IPS-15b (cell line): ENCODE measurements around the gene GRIN2C.

Experiments
- H3K27me3 ChIP-seq: one replicate; pipeline ENCODE4 v1.6.1; 2013; ENCODE audit warnings: low read length; ENCODE audit not compliant: control insufficient read depth, insufficient read depth
- H3K36me3 ChIP-seq: one replicate; pipeline ENCODE4 v1.6.1; 2013; ENCODE audit warnings: low read length; ENCODE audit not compliant: control insufficient read depth, insufficient read depth
- H3K4me1 ChIP-seq: one replicate; pipeline ENCODE4 v1.6.1; 2013; ENCODE audit warnings: mild to moderate bottlenecking, low read length; ENCODE audit not compliant: control insufficient read depth, insufficient read depth
- H3K4me3 ChIP-seq: one replicate; pipeline ENCODE4 v1.5.1; 2013; ENCODE audit warnings: low read depth, low read length
- H3K9ac ChIP-seq: one replicate; pipeline ENCODE4 v1.6.1; 2013; ENCODE audit warnings: low read depth, mild to moderate bottlenecking, low read length
- H3K9me3 ChIP-seq: one replicate; pipeline ENCODE4 v1.6.1; 2013; ENCODE audit warnings: mild to moderate bottlenecking, low read length; ENCODE audit not compliant: control insufficient read depth, insufficient read depth

Gene GRIN2C

DNA sequence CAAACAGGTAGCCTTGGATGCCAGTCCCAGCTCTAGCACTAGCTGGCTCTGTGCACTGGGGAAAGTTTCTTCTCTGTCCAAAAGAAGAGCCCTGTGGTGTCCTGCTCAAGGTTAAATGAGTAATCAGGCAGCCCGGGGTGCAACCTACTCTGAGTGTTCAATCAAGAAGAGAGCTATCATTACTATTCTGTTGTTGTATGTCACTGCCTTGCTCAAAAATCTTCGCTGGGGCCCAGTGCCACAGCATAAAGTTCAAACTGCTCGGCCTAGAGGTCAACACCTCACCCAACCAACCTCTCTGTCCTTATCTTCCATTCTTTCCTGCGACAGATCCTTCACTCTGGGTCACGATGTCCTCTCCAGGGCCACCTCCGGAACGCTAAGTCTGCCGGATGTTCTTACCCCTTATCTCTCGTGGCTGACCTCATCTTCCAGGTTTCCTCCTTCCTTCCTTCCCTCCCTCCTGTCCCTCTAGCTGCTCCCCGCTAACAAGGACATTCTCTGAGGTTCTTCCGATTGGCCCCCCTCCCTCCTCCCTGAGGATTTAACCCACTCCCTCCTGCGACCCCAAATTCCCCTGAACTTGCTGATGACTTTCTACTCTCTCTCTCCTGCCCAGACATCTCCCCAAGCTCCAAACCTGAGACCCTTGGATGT is 8.7 kb upstream of the GRIN2C start:
- Histone ChIP-seq H3K4me1 (no peaks in the 10 kb centered on the region), H3K9ac (no peak overlapping the region)

DNA sequence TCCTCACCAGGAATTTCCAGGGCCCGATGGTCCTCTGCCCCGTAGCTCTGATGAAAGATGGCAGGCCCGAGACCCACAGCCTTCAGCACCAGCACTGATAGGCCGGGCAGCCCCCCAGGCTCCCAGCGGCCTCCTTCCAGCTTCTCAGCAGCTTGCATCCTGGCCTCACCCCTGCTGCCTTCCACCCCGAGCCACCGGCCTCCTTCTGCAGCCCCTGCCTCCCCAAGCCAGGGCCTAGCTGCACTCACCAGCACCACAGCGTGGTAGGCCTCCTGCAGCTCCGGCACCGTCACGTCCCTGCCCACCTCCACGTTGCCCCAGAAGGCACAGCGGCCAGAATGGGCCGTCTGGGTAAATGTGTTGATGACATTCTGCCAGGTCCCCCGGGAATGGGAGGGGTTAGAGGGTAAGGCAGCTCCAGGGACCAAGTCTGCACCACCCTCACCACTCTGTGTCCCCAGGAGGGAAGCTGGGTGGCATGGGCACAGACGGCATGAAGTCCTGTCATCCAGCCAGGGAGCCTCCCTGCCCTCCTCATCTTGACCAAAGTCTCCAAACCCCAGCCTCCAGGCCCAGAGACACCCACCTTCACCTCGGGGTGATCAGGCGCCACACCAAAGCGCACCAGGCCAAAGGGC is 6.6 kb upstream of the GRIN2C start:
- Histone ChIP-seq H3K4me3 (no peak overlapping the region), H3K27me3 (peaks cover 5% of the 10 kb centered on the region), H3K9me3 (no peaks in the 10 kb centered on the region), H3K4me1 (no peaks in the 10 kb centered on the region), H3K9ac (no peak overlapping the region), H3K36me3 (peaks cover 17% of the 10 kb centered on the region)

More for the DNA sequence above, 8.7 kb upstream of the GRIN2C start:
- Histone ChIP-seq H3K27me3 (peaks cover 6% of the 10 kb centered on the region), H3K36me3 (peaks cover 19% of the 10 kb centered on the region), H3K9me3 (no peaks in the 10 kb centered on the region), H3K4me3 (no peak overlapping the region)

DNA sequence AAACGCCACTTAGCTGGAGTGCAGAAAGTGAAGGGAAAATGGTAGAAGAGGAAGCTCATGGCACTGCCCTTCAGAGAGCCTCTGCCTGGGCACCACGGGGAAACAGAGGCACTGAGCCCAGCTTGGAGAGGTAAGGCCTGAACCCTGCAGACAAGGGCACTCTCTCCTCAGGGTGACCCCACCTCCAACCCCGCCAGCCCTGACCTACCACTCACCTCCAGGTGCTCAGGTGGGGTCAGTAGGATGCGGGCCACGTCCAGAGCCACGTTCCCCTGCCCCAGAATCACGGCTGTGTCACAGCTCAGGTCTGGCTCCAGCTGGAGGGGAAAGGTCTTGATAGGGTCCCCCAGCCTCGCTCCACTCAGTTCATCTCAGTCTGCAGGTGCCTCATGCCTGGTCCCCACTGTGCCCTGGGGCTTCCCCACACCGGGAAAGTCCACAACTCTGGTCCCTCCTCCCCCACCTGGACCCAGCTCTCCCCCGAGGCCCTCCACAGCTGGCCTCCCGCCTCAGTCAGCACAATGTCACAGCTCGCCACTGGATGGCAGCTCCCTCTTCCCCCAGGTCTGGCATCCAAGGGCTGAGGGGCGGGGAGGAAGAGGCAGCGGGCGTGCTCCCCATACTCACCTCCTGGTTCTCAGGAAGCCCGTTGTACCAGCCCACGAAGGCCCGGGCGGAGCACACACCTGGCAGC is 6.0 kb upstream of the GRIN2C start:
- H3K4me3 ChIP-seq, result no peak overlapping the region
- H3K36me3 ChIP-seq, result peaks cover 15% of the 10 kb centered on the region
- H3K9ac ChIP-seq, result no peak overlapping the region
- peaks cover 11% of the 10 kb centered on the region for H3K27me3 ChIP-seq
- H3K4me1 ChIP-seq, result no peaks in the 10 kb centered on the region
- no peaks in the 10 kb centered on the region for H3K9me3 ChIP-seq

DNA sequence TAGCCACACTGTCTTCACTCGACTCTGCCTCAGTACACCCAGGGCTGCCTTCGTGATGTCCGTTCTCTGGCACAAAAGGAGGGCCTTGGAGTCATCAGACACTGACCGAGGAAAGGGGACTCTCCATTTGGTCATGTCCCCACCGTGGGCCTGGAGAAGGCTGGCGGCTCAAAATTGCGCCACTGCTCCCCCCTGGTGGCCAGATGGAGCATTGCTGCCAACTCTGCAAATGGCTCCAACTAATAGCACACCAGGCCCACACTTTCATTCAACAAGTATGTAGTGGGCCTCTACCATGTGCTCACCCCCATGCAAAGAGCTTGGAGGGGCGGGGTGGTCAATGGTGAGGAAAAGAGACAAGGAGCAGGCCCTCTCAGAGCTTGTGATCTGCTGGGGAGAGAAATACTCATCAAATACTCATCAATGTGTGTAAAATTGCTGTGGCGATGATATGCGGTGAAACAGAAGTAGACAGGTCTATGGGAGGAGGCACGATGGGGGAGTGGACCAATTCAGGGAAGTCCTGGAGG is 5.2 kb upstream of the GRIN2C start:
- Histone ChIP-seq H3K4me3 (no peak overlapping the region), H3K9ac (no peak overlapping the region), H3K4me1 (no peaks in the 10 kb centered on the region), H3K9me3 (no peaks in the 10 kb centered on the region), H3K27me3 (peaks cover 19% of the 10 kb centered on the region), H3K36me3 (peaks cover 15% of the 10 kb centered on the region)

DNA sequence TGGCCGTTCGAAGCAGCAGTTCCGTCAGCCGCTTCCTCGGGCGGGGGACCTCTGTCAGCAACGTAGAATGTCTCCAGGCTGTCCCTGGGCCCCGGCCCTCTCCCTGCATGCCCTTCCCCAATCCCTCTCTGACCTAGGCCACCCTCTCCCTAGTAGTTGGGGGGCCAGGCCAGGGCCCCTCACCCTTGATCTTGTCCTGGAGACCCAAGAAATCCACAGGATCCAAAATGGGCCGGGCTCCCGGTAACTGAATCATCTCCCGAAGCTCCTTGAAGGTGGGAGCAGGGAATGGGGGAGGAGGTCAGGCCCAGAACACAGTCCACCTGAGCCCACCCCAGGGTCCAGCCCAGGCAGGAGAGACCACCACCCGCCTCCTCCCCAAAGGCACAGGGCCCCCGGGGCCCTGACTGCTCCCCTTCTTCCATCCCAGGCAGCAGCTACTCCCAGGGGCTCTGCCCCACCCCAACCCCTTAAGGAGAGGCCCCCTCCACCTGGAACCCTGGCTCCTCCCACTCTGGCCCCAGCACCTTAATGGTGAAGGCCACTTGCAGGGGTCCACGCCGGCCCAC is 4.7 kb upstream of the GRIN2C start:
- peaks cover 15% of the 10 kb centered on the region for H3K36me3 ChIP-seq
- H3K4me3 ChIP-seq, result no peak overlapping the region
- H3K9me3 ChIP-seq, result no peaks in the 10 kb centered on the region
- peaks cover 21% of the 10 kb centered on the region for H3K27me3 ChIP-seq
- no peaks in the 10 kb centered on the region for H3K4me1 ChIP-seq
- no peak overlapping the region for H3K9ac ChIP-seq

DNA sequence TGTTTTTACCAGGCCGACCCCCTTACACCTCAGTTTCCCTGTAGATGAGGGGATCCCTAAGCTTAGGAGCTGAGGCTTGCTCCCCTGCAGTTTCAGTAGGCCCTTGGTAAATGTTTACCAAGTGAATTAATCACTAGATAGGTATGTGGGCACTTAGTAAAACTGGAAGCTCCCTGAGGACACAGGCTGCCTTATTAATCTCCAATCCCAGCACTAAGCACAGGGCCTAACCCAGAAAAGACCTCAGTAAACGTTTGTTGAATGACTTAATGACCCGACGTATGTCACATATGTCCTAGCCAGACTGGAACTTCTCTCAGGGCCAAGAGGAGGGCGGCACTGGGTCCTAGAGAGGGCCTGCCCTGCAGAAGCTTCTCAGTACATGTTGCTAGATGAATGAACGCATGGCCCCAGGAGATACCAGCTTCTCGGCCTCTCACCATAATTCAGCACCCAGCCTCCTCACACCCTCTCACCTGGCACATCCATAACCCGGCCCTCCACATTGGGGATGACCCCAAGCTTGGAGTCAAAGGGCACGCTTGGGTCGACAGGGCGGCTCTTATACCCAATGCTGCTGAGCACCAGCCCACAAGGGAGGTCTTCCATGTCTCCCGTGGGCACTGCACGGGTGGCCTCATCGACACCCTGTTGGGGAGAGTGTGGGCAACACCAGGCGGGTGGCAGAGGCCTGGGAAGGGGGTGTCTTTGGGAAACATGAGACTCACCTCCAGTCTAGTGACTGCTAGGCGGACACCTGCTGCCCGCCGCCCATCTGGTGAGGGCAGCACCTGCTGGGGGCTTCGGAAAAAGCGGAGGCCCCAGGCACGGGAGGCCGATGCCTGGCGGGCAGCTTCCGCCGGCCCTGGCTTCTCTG is 4.0 kb upstream of the GRIN2C start:
- Histone ChIP-seq H3K4me3 (no peak overlapping the region), H3K9ac (no peak overlapping the region), H3K27me3 (peaks cover 28% of the 10 kb centered on the region), H3K9me3 (no peaks in the 10 kb centered on the region), H3K4me1 (no peaks in the 10 kb centered on the region), H3K36me3 (peaks cover 15% of the 10 kb centered on the region)

DNA sequence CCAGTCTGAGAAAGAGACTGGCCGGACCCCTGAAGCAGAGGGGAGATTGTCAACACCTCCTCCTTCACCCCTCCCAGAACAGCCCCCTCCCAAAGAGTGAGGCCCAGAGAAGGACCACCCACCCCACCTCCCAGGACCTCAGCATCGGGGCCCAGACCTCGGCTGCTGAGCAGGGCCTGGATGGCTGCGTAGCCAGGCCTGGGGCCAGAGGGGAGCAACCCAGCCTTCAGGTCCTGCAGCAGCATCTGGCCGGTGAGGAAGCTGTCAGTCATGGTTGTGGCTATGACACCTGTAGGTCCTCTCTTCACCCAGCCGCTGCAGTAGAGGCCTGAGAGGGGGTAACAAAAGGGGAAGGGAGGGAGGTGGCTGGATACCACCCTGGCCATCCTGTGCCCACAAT is 3.2 kb upstream of the GRIN2C start:
- no peaks in the 10 kb centered on the region for H3K4me1 ChIP-seq
- H3K4me3 ChIP-seq, result no peak overlapping the region
- H3K27me3 ChIP-seq, result peaks cover 34% of the 10 kb centered on the region
- H3K9ac ChIP-seq, result no peak overlapping the region
- no peaks in the 10 kb centered on the region for H3K9me3 ChIP-seq
- peaks cover 15% of the 10 kb centered on the region for H3K36me3 ChIP-seq

DNA sequence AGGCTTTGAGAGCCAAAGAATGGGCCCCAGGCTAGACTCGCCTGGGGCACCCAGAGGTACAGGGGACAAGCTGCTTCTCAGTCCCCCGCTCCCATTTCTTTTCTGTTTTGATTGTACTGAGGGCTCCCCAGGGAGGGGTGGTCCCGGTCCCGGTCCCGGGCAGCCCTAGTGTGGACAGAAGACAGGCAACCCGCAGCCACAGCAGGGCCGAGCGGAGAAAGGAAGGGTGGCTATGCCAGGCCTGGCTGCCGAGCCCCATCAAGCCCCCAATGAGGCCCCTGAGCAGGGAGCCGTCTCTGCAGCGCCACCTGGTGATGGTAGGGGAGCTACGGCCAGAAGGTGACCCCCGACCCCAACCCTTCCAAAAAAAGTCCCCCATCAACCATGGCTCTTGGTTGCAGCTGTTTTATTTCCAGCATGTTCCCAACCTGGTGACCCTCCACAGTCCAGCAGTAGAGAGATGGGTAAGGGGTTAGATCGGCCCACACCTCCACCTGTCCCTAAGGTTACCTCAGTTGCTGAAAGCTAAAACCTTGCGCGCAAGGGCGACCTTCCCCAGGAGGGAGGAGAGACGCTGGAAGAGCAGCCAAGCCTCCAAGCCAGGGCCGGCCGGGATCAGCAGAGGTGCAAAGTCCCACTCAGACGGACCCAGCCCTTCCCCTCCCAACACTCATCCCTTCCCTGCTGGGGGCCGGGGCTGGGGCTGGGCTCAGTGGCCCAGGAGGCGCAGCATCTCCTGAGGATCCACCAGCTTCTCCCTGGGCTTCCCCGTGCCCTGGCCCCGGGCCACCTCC is 2.6 kb upstream of the GRIN2C start:
- H3K36me3 ChIP-seq, result peaks cover 15% of the 10 kb centered on the region
- no peak overlapping the region for H3K9ac ChIP-seq
- H3K4me1 ChIP-seq, result no peaks in the 10 kb centered on the region
- H3K9me3 ChIP-seq, result no peaks in the 10 kb centered on the region
- peaks cover 40% of the 10 kb centered on the region for H3K27me3 ChIP-seq
- H3K4me3 ChIP-seq, result peak overlapping the region; percentile 33

DNA sequence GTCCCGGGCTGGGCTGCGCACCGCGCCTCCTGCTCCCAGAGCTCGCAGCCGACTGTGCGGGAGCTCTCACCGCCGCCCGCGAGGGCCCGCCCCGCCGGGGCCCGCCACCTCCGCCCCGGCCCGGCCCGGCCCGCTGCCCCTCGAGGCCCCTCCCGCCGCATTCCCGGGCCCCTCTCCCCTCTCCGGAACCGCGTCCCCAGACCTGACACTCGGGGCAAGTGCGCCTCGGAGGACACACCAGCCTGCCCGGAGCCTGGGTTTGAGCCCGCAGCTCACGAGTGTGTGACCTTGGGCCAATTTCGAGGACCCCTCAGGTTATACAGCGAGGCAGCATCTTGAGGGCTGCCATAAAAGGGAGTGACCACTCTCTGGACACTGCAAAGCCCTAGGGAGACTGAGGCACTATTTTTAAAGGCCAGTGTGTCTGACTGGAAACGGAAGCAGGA is 2.0 kb upstream of the GRIN2C start:
- Histone ChIP-seq H3K36me3 (peaks cover 14% of the 10 kb centered on the region), H3K27me3 (peaks cover 47% of the 10 kb centered on the region), H3K9me3 (no peaks in the 10 kb centered on the region), H3K4me3 (peak overlapping the region; percentile 33), H3K4me1 (no peaks in the 10 kb centered on the region), H3K9ac (no peak overlapping the region)

DNA sequence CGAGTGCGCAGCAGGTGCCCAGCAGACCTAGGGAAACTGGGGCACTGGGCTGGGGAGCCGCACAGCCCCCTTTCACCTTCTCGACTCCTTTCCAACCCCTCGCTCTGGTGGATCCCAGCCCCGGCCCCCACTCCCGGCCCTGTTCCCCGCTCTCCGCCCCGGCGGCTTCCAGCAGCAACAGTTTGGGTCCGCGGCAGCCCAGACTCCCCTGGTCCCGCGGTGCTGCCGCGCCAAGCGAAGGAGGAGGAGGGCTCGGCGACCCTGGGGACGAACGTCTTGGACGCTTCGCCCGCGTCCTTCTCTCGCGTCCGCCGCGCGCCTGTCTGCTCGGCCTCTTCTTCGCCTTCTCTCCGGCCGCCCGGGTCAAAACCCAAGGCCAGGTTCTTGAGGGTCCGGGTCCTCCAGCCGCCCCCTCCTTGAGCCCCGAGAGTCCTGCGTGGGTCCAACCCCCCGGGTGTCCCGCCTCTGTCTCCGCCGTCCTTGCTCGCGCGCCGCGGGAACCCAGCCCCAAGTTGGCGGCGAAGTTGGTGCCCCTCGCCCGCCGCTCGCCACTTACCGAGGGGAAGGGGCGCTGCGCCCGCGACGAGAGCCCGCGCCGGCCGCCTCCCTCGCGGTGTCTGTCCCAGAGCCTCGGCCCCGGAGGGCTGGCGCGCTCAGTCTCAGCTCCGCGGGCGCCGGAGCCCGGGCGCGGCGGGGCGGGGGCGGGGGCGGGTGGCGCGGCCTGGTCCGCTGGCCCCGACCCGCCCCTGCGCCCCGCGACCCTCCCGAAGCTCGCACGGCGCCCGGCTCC is 1.4 kb upstream of the GRIN2C start:
- H3K36me3 ChIP-seq, result peaks cover 12% of the 10 kb centered on the region
- peaks cover 50% of the 10 kb centered on the region for H3K27me3 ChIP-seq
- no peaks in the 10 kb centered on the region for H3K9me3 ChIP-seq
- no peak overlapping the region for H3K9ac ChIP-seq
- H3K4me1 ChIP-seq, result no peaks in the 10 kb centered on the region
- H3K4me3 ChIP-seq, result peak overlapping the region; percentile 52
